Fibroblast of mammary gland (primary cell): ENCODE data around the gene CYB561D1.
"Not testable (repeated sequence)": the region's sequence is repeated elsewhere in the genome, so short reads cannot be mapped to it uniquely, and the experiment has no call there.

Experiments
- DNase-seq: peaks from one replicate; pipeline ENCODE4 v3.0.0-alpha.2; 2010; ENCODE audit warnings: low read depth
- H3K4me3 ChIP-seq: 2 replicates; pipeline ENCODE4 v1.5.1; 2011; ENCODE audit warnings: low read depth, mild to moderate bottlenecking, low read length, moderate library complexity; ENCODE audit not compliant: control insufficient read depth
- TF ChIP-seq, protein P1 (sequence below): conservative IDR thresholded peaks from 2 replicates; pipeline ENCODE4 v1.5.1; 2011; ENCODE audit warnings: low read depth, low read length, inconsistent platforms; ENCODE audit not compliant: control insufficient read depth, insufficient read depth

CYB561D1 gene, protein sequence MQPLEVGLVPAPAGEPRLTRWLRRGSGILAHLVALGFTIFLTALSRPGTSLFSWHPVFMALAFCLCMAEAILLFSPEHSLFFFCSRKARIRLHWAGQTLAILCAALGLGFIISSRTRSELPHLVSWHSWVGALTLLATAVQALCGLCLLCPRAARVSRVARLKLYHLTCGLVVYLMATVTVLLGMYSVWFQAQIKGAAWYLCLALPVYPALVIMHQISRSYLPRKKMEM

DNA sequence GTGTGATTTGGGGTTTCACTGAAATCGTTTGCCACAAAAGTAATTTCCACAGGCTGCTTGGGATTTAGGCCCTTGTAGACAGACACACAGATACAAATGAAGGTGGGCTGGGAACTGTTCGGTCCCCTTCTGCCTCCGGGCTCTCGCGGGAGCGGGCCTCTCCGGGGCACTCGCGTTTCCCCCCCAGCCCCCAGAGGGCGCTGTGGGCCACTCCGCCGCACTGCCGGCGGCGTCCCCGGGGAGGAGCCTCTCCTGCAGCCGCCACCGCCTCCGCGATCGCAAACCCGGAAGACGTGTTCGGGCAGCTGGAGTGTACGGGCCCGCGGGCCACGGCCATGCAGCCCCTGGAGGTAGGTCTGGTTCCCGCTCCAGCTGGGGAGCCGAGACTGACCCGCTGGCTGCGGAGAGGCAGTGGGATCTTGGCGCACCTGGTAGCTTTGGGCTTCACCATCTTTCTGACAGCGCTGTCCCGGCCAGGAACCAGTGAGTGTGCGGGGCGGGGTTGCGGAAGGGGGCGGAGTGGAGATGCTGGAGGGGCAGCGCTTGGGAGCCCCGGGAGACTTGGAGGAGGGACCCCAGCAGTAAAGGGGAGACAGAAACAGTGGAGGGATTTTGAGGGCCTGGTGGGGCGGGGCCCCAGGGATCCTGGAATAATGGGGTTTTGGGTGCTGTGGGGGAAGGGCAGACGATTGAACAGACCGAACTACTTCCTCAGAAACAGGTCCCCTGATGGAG, at the start of gene CYB561D1:
Gene CYB561D1 (plus strand): TSS at position 290 of the 735 bp plus-strand sequence. CDS start 46 bp downstream, at position 336.
- DNase-seq: peak; percentile 71
- TF ChIP-seq, protein P1, sequence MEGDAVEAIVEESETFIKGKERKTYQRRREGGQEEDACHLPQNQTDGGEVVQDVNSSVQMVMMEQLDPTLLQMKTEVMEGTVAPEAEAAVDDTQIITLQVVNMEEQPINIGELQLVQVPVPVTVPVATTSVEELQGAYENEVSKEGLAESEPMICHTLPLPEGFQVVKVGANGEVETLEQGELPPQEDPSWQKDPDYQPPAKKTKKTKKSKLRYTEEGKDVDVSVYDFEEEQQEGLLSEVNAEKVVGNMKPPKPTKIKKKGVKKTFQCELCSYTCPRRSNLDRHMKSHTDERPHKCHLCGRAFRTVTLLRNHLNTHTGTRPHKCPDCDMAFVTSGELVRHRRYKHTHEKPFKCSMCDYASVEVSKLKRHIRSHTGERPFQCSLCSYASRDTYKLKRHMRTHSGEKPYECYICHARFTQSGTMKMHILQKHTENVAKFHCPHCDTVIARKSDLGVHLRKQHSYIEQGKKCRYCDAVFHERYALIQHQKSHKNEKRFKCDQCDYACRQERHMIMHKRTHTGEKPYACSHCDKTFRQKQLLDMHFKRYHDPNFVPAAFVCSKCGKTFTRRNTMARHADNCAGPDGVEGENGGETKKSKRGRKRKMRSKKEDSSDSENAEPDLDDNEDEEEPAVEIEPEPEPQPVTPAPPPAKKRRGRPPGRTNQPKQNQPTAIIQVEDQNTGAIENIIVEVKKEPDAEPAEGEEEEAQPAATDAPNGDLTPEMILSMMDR: peak; percentile 65
- peak within 1 kb of the TSS; percentile 79 for H3K4me3 ChIP-seq

DNA sequence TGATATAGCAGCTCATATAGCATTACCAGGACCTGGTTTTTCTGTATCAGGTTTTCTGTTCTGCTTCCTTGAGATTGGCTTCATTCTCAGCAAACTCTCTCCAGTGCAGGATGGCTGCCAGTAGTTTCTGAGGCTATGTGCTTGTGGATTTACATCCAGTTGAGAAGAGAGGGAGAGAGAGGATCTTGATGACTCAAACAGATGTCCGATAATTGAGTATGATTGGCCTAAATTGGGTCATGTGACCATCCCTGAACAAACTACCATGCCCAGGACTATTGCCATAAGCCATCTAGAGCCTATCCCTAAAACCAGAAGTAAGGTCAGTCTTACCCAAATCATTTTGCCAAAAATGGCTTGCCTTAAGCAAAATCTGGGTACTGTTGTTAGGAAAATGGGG, 49.5 kb upstream of the CYB561D1 start:
- no peak overlapping the region for H3K4me3 ChIP-seq
- peak; percentile 36 for DNase-seq
- TF ChIP-seq, protein P1: no peak

DNA sequence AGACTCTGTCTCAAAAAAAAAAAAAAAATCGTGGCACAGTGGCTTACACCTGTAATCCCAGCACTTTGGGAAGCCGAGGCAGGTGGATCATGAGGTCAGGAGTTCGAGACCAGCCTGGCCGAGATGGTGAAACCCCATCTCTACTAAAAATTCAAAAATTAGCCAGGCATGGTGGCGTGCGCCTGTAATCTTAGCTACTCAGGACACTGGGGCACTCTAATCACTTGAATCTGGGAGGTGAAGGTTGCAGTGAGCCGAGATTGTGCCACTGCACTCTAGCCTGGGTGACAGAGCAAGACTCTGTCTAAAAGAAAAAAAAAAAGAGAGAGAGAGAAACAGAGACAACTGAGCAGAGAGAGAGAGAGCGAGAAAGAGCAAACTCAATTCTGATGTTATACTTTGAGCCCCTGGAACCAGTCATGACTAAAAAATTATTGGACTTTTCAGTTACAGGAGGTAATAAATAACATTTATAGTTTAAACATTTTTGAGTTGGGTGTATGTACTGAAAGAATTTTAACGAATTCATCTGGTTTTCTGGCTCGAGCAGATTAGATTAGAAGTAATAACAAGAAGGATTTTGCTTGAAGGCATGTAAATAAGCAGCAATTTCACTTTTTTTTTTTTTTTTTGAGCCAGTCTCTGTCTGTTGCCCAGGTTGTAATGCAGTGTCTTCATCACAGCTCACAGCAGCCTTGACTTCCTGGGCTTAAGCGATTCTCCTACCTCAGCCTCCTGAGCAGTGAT, 47.8 kb upstream of the CYB561D1 start:
- DNase-seq, H3K4me3 ChIP-seq: not testable (repeated sequence)

DNA sequence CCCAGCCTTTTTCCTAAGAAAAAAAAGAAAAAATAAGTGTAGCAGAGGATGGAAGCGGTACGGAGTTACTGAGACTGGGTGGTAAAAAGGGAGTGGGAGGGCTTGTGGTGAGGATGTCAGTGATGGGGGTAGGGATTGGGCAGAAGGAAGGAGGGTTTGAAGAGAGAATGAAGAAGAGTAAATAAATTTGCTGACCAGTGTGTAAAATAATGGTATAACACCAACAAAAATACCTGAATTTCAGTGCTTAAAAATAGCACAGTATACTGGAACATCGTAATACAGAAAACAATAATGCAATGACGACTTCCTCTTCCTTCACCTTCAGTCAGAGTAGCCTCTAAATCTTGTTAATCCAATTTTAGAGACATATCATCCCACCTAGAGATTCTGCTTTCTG, 46.4 kb upstream of the CYB561D1 start:
- TF ChIP-seq, protein P1: no peak
- DNase-seq: no peak
- no peak overlapping the region for H3K4me3 ChIP-seq

DNA sequence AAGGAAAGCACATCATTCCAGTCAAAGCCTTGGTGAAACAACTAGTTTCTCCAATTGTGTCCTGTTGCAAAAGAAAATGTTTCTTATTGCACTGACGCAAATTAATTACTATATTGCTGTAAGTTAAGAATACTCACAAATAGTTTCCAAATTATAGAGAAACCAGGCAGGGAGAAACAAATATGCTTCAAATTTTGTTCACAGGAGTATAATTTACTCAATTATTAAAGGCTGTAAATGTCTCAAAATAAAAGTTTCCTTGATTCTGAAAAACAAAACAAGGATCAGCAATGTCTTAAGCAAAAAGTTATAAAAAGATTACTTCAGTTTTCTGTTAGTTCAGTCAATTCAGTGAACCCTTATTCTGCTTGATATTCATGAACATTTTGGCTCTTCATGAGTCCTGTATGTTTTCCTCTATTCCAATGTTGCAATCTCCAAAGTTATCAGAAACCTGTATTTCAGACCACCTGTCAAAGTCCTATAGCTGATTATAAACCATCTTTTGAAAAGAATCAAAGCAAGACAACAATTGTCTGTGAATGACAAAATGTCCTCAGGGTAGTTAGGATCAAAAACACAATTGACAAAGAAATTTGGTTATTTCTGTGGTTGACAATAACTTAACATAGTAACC, 39.3 kb upstream of the CYB561D1 start:
- TF ChIP-seq, protein P1: no peak
- DNase-seq: peak; percentile 10
- no peak overlapping the region for H3K4me3 ChIP-seq

DNA sequence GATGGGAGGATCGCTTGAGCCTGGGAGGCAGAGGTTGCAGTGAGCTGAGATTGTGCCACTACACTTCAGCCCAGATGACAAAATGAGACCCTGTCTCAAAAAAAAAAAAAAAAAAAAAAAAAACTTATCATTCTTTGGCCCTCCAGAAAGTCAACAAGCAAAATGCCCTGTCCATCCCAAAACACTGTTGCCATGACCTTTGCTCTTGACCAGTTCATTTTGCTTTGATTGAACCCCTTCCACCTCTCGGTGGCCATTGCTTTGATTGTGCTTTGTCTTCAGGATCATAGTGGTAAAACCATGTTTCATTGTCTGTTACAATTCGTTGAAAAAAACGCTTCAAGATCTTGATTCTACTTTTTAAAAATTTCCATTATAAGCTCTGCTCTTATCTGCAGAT, 36.1 kb upstream of the CYB561D1 start:
- no peak for DNase-seq
- H3K4me3 ChIP-seq: no peak overlapping the region
- TF ChIP-seq, protein P1: no peak
